ENCODE results near the gene C1orf105.

The C1orf105 gene

GRCh38 chr1:172452536-172453152 lies 32.2 kb downstream of the C1orf105 start:
- no peak for DNase-seq (ENCODE audit: low read depth)
- H3K4me3 ChIP-seq (ENCODE audit: low read depth, low read length), result no peak overlapping the region
- TF ChIP-seq CTCF (IDR thresholded peaks at IDR 0.05; ENCODE audit: control insufficient read depth, extremely low read depth, insufficient read depth), result no peak

GRCh38 chr1:172453153-172453545 lies 32.7 kb downstream of the C1orf105 start:
- DNase-seq (ENCODE audit: low read depth), result no peak
- H3K4me3 ChIP-seq (ENCODE audit: low read depth, low read length), result no peak overlapping the region
- no peak for TF ChIP-seq CTCF (IDR thresholded peaks at IDR 0.05; ENCODE audit: control insufficient read depth, extremely low read depth, insufficient read depth)

- no peak overlapping the region for H3K4me3 ChIP-seq (ENCODE audit: low read depth, low read length)
- no peak for DNase-seq (ENCODE audit: low read depth)
- TF ChIP-seq CTCF (IDR thresholded peaks at IDR 0.05; ENCODE audit: control insufficient read depth, extremely low read depth, insufficient read depth), result no peak
These were observed 33.1 kb downstream of the C1orf105 start for GRCh38 chr1:172453607-172454006.

- DNase-seq (ENCODE audit: low read depth), result no peak
- TF ChIP-seq CTCF (IDR thresholded peaks at IDR 0.05; ENCODE audit: control insufficient read depth, extremely low read depth, insufficient read depth), result no peak
- H3K4me3 ChIP-seq (ENCODE audit: low read depth, low read length), result no peak overlapping the region
These were observed 35.0 kb downstream of the C1orf105 start for GRCh38 chr1:172455451-172455850.

- TF ChIP-seq CTCF (IDR thresholded peaks at IDR 0.05; ENCODE audit: control insufficient read depth, extremely low read depth, insufficient read depth), result no peak
- DNase-seq (ENCODE audit: low read depth), result no peak
- no peak overlapping the region for H3K4me3 ChIP-seq (ENCODE audit: low read depth, low read length)
These were observed 35.9 kb downstream of the C1orf105 start for GRCh38 chr1:172456344-172456769.

- TF ChIP-seq CTCF (IDR thresholded peaks at IDR 0.05; ENCODE audit: control insufficient read depth, extremely low read depth, insufficient read depth), result no peak
- DNase-seq (ENCODE audit: low read depth), result no peak
- no peak overlapping the region for H3K4me3 ChIP-seq (ENCODE audit: low read depth, low read length)
These were observed 37.1 kb downstream of the C1orf105 start for GRCh38 chr1:172457479-172458130.

DNA sequence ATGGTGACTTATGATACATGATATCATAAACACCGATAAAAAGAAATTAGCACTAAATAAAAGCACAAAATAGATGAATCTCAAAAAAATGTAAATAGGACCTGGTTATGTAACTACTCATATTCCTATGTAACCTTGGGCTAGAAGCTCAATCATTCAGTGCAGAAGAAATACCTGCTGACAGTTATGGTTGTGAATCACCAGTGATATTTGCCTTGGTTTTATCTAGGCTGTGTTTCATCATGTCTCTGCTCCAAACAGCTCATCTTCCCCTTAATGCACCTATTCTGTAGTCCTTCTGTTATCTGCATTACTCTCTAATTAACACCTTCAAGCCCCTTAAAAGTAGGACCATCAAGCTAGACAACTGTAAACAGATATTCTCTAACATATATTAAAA lies 39.7 kb downstream of the C1orf105 start:
- DNase-seq (ENCODE audit: low read depth), result no peak
- no peak for TF ChIP-seq CTCF (IDR thresholded peaks at IDR 0.05; ENCODE audit: control insufficient read depth, extremely low read depth, insufficient read depth)
- no peak overlapping the region for H3K4me3 ChIP-seq (ENCODE audit: low read depth, low read length)

All from LNCaP clone FGC (cell line).